ENCODE data around the gene OPCML.

OPCML gene

DNA sequence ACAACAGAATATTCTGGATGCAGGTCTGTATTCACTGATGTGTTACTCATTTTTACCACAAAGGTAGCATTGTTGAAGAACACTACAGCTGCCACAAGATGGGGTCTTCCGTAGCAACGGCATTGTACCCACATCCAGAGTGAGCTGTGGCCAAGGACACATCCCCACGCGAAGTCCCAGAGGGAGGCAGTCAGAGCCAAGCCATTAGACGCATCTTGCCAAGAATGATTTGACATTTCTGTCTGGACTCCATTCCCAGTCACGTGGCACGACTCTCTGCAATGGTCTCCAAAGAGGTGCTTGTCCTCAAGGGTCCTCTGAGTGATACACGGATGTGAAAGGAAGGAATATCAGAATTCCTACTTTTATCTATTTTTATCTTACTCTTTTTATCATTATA lies 15.5 kb downstream of the OPCML start:
- Histone ChIP-seq H3K27ac (no peak overlapping the region), H3K9me3 (ENCODE audit: severe bottlenecking) (no peaks in the 10 kb centered on the region), H3K27me3 (ENCODE audit: insufficient read depth, low read depth, severe bottlenecking) (no peaks in the 10 kb centered on the region), H3K4me3 (ENCODE audit: low read depth, low read length) (no peak overlapping the region), H3K36me3 (no peaks in the 10 kb centered on the region)
- no peak for DNase-seq
- TF ChIP-seq, protein P1, sequence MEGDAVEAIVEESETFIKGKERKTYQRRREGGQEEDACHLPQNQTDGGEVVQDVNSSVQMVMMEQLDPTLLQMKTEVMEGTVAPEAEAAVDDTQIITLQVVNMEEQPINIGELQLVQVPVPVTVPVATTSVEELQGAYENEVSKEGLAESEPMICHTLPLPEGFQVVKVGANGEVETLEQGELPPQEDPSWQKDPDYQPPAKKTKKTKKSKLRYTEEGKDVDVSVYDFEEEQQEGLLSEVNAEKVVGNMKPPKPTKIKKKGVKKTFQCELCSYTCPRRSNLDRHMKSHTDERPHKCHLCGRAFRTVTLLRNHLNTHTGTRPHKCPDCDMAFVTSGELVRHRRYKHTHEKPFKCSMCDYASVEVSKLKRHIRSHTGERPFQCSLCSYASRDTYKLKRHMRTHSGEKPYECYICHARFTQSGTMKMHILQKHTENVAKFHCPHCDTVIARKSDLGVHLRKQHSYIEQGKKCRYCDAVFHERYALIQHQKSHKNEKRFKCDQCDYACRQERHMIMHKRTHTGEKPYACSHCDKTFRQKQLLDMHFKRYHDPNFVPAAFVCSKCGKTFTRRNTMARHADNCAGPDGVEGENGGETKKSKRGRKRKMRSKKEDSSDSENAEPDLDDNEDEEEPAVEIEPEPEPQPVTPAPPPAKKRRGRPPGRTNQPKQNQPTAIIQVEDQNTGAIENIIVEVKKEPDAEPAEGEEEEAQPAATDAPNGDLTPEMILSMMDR (IDR thresholded peaks at IDR 0.05; ENCODE audit: low read depth, low read length) = no peak

DNA sequence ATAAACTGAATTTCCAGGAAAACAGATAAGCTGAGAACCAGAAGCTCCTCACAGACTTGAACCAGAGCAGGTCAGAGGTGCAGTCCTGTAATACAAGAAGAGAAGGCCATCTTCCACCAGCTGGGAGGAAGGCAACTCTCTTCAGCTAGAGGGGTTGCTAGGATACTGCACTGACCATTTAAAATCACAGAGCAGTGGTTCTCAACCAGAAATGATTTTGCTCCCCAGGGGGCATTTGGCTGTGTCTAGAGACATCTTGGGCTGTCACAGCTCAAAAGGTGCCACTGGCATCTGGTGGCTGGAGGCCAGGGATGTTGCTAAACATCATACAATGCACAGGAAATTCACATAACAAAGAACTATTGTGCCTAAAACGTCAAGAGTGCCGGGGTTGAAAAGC lies 17.2 kb downstream of the OPCML start:
- no peaks in the 10 kb centered on the region for H3K36me3 ChIP-seq
- no peak for DNase-seq
- H3K4me3 ChIP-seq (ENCODE audit: low read depth, low read length) = no peak overlapping the region
- no peaks in the 10 kb centered on the region for H3K9me3 ChIP-seq (ENCODE audit: severe bottlenecking)
- TF ChIP-seq, protein P1 (IDR thresholded peaks at IDR 0.05; ENCODE audit: low read depth, low read length) = no peak
- no peaks in the 10 kb centered on the region for H3K27me3 ChIP-seq (ENCODE audit: insufficient read depth, low read depth, severe bottlenecking)
- H3K27ac ChIP-seq = no peak overlapping the region

DNA sequence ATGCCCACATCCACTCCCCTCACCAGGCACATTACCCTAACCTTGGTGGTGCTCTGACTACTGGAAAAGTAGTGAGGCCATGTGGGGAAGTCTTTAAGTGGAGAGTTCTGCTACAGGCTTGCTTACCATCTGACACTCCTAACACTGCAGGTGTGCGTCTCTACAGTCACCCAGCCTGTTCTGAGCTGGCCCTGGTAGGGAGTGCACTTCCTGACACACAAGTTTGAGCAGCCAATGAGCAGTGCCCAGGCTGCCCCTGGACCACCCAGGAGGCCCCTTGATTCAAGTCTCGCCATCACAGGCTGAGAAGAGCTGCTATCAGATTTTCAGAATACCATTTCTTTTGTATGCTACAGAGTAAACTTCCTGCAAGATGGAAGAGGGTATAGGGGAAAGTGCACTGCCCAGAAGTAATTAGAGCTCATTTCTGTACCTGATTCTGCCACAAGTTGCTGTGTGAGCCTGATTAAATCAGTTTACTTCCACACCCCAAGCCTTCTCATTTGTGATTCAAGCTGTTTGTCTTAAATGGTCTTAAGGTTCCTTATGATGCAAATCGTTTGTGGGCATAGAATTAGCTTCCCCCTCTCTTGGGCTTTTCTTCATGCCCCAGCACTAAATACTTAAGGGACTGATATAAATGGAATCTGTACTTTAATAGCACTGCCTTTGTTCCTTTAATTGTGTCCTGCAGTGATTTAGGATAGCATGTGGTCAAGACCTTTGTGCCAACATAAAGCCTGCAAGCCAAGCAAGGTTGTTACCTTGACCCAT lies 22.2 kb downstream of the OPCML start:
- DNase-seq = no peak
- H3K27ac ChIP-seq = no peak overlapping the region

DNA sequence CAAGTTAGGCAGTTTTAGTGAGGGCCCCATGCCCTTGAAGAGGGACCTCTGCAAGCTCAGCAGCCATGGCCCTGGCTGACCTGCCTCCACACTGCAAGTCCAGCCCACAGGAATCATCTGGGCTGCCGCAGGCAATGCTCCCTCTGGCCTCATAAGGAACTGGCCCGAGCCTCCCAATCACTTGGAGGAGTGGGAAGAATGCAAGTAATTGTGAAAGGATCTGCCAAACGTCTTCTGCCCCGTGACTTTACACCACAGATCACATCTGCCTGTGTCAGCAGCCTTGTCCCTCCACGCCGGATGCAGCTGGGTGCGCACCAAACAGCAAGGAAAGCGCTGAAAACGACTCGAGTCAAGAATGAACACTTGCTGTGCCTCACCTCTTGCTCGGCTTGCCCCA lies 23.8 kb downstream of the OPCML start:
- Histone ChIP-seq H3K27me3 (ENCODE audit: insufficient read depth, low read depth, severe bottlenecking) (peaks cover 3% of the 10 kb centered on the region), H3K4me3 (ENCODE audit: low read depth, low read length) (no peak overlapping the region), H3K36me3 (no peaks in the 10 kb centered on the region), H3K27ac (no peak overlapping the region), H3K9me3 (ENCODE audit: severe bottlenecking) (no peaks in the 10 kb centered on the region)
- DNase-seq = no peak
- TF ChIP-seq, protein P1 (IDR thresholded peaks at IDR 0.05; ENCODE audit: low read depth, low read length) = no peak

More for the DNA sequence above, 22.2 kb downstream of the OPCML start:
- no peak overlapping the region for H3K4me3 ChIP-seq (ENCODE audit: low read depth, low read length)
- H3K9me3 ChIP-seq (ENCODE audit: severe bottlenecking) = no peaks in the 10 kb centered on the region
- no peaks in the 10 kb centered on the region for H3K27me3 ChIP-seq (ENCODE audit: insufficient read depth, low read depth, severe bottlenecking)
- TF ChIP-seq, protein P1 (IDR thresholded peaks at IDR 0.05; ENCODE audit: low read depth, low read length) = no peak
- no peaks in the 10 kb centered on the region for H3K36me3 ChIP-seq

DNA sequence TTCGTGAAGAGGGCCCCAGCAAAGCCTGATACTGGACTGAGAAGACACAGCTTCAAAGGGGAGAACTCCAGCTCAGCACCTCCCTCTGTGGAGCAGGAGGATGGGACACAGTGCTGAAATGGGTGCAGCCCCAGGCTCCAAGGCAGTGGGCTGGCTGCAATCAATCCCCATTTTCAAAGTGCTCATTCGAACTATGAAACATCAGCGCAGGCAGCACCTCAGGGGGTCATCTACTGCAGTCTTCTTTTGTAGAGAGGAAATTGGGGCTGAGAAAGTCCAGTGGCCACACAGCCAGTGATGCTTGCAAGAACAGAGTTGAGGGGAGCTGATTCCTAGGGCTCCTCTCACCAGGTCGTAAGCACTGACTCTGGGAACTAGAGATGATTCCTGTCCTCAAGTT lies 25.1 kb downstream of the OPCML start:
- no peaks in the 10 kb centered on the region for H3K36me3 ChIP-seq
- H3K27me3 ChIP-seq (ENCODE audit: insufficient read depth, low read depth, severe bottlenecking) = peaks cover 6% of the 10 kb centered on the region
- H3K4me3 ChIP-seq (ENCODE audit: low read depth, low read length) = no peak overlapping the region
- no peak for DNase-seq
- H3K27ac ChIP-seq = no peak overlapping the region
- TF ChIP-seq, protein P1 (IDR thresholded peaks at IDR 0.05; ENCODE audit: low read depth, low read length) = no peak
- no peaks in the 10 kb centered on the region for H3K9me3 ChIP-seq (ENCODE audit: severe bottlenecking)

Data from WERI-Rb-1 (cell line).